ENCODE data around the gene ZRANB3.

DNA sequence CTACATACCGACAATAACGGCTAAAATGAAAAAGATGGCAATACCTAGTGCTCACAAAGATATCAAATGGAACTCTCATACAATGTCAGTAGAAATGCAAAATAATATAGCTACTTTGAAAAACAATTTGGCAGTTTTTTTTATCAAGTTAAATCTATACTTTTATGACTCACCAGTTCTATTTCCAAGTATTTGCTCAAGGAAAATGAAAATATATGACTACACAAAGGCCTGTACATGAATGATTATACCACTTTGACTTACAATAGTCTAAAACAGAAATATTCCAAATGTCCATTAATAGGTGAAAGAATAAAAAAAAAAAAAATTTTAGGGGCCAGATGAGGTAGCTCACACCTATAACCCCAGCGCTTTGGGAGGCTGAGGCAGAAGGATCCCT is 219.8 kb downstream of the ZRANB3 start:
- TF ChIP-seq, protein P1, sequence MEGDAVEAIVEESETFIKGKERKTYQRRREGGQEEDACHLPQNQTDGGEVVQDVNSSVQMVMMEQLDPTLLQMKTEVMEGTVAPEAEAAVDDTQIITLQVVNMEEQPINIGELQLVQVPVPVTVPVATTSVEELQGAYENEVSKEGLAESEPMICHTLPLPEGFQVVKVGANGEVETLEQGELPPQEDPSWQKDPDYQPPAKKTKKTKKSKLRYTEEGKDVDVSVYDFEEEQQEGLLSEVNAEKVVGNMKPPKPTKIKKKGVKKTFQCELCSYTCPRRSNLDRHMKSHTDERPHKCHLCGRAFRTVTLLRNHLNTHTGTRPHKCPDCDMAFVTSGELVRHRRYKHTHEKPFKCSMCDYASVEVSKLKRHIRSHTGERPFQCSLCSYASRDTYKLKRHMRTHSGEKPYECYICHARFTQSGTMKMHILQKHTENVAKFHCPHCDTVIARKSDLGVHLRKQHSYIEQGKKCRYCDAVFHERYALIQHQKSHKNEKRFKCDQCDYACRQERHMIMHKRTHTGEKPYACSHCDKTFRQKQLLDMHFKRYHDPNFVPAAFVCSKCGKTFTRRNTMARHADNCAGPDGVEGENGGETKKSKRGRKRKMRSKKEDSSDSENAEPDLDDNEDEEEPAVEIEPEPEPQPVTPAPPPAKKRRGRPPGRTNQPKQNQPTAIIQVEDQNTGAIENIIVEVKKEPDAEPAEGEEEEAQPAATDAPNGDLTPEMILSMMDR (IDR thresholded peaks at IDR 0.05): no peak
- no peak for TF ChIP-seq POLR2AphosphoS5 (IDR thresholded peaks at IDR 0.05)
